A549 (cell line): ENCODE measurements around the gene GRID1.

Source experiments
- CTCF ChIP-seq: fragments of >200 bp; sonication (Bioruptor Twin); formaldehyde crosslinking; IDR thresholded peaks from 3 replicates; pipeline ENCODE4 v1.5.1; 2016
- EP300 ChIP-seq, 2 experiments: fragments of >200 bp; sonication (Bioruptor Twin); formaldehyde crosslinking; IDR thresholded peaks; 2 replicates in 1 of 2; 3 replicates in 1 of 2; pipeline ENCODE4 v1.6.1; 2016 to 2017
- HDAC2 ChIP-seq: fragments of 200-600 bp; sonication (generic); IDR thresholded peaks from 2 replicates; pipeline ENCODE4 v1.6.1; 2016
- HMGXB4 ChIP-seq: fragments of 250-450 bp; sonication (Bioruptor Pico); IDR thresholded peaks from 2 replicates; pipeline ENCODE4 v1.5.0; 2021; ENCODE audit warnings: mild to moderate bottlenecking, moderate library complexity, borderline replicate concordance
- KDM1A ChIP-seq: fragments of 200-600 bp; sonication (generic); IDR thresholded peaks from 2 replicates; pipeline ENCODE4 v1.6.1; 2016; ENCODE audit warnings: low read depth, mild to moderate bottlenecking
- PBX3 ChIP-seq: IDR thresholded peaks from 2 replicates; pipeline ENCODE4 v1.6.1; 2012
- REST ChIP-seq: fragments of 200-600 bp; sonication (generic); IDR thresholded peaks from 2 replicates; pipeline ENCODE4 v1.6.1; 2016; ENCODE audit warnings: antibody characterized with exemption, mild to moderate bottlenecking, moderate library complexity

- no peak for TF ChIP-seq EP300 (IDR thresholded peaks at IDR 0.05)
- TF ChIP-seq CTCF: peak; percentile 25; the same call in 2 of the 3 replicates
- TF ChIP-seq HMGXB4: no peak
- TF ChIP-seq KDM1A: no peak
- TF ChIP-seq REST: no peak
- no peak for TF ChIP-seq HDAC2
- no peak for TF ChIP-seq PBX3
Observed at GRCh38 chr10:86349474-86349873, 17.1 kb downstream of the GRID1 start.
